ENCODE data around the gene DICER1.

Gene DICER1

GRCh38 chr14:95133282-95133681 lies 24.0 kb downstream of the DICER1 start:
- no peak overlapping the region for H3K27ac ChIP-seq
- TF ChIP-seq, protein P1, sequence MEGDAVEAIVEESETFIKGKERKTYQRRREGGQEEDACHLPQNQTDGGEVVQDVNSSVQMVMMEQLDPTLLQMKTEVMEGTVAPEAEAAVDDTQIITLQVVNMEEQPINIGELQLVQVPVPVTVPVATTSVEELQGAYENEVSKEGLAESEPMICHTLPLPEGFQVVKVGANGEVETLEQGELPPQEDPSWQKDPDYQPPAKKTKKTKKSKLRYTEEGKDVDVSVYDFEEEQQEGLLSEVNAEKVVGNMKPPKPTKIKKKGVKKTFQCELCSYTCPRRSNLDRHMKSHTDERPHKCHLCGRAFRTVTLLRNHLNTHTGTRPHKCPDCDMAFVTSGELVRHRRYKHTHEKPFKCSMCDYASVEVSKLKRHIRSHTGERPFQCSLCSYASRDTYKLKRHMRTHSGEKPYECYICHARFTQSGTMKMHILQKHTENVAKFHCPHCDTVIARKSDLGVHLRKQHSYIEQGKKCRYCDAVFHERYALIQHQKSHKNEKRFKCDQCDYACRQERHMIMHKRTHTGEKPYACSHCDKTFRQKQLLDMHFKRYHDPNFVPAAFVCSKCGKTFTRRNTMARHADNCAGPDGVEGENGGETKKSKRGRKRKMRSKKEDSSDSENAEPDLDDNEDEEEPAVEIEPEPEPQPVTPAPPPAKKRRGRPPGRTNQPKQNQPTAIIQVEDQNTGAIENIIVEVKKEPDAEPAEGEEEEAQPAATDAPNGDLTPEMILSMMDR (conservative IDR thresholded peaks at IDR 0.05): no peak

DNA sequence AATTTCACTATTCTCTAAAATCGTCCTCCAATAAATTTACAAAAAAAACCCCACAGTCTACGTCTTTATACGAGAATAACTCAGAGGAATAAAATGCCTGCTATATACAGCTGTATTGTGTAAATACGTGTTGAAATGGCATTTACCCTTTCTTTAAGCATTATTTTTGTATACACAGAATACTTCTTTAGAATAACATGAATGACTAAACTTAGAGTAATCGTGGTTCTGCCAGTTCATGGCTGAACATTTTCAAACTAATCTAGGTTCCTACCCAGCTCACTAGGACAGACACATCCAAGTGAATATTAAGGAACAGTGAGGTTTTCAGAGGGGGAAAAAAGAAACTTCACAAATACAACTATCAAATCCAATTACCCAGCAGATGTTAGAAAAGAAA lies 24.6 kb downstream of the DICER1 start:
- TF ChIP-seq, protein P1 (conservative IDR thresholded peaks at IDR 0.05): no peak
- no peak overlapping the region for H3K27ac ChIP-seq

DNA sequence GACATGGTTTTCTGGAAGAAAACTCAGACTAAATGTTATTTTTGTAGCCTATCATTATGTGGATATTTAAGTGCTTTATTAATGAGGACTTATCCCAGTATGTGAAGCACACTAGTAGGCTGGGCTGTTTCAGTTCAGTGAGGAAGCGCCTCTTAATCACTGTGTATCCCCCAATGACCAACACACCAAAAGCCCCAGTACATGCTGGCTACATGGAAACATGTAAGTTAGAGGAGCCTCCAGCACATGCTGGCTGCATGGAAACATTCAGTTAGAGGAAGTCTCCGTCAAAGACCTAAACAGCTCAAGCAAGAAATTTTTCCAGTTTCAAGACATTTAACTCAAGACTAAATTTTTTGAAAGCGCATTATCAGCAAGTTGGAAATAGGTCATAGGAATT lies 26.8 kb downstream of the DICER1 start:
- no peak overlapping the region for H3K27ac ChIP-seq
- TF ChIP-seq, protein P1 (conservative IDR thresholded peaks at IDR 0.05): no peak

DNA sequence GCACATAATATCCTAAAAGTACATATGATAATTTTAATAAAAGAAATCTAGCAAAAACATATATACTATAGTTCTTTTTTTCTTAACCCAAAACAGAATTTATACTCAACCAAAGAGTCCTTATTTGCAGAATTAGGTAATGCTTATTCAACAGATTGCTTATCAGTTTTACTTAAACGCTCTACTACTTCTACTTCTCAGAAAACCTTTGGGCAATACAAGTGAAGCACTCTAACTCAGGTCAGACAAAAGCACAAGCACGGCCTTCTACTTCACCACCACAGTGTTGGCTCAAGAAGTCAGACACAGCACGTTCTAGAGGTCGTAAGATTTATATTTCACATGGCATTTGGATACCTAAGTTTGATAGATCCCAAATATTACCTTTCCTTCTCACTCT lies 29.2 kb downstream of the DICER1 start:
- TF ChIP-seq, protein P1 (conservative IDR thresholded peaks at IDR 0.05): no peak
- no peak overlapping the region for H3K27ac ChIP-seq

- TF ChIP-seq, protein P1 (conservative IDR thresholded peaks at IDR 0.05): no peak
- H3K27ac ChIP-seq: no peak overlapping the region
Measured at GRCh38 chr14:95127531-95127911, 29.8 kb downstream of the DICER1 start.

- no peak overlapping the region for H3K27ac ChIP-seq
- TF ChIP-seq, protein P1 (conservative IDR thresholded peaks at IDR 0.05): no peak
Measured at GRCh38 chr14:95126906-95127530, 30.3 kb downstream of the DICER1 start.

- no peak overlapping the region for H3K27ac ChIP-seq
- TF ChIP-seq, protein P1 (conservative IDR thresholded peaks at IDR 0.05): no peak
Measured at GRCh38 chr14:95125915-95126314, 31.4 kb downstream of the DICER1 start.

Measured in VCaP (cell line).